K562 (cell line): Measurements from ENCODE around the gene COX6A1. TPM values are rescaled to one million over a fixed set of nuclear protein-coding genes. Genes with fewer than 3 reads are reported as not detected.

Source experiments
- C11orf30 ChIP-seq: fragments of 450-650 bp; IDR thresholded peaks from 2 replicates; pipeline ENCODE4 v1.6.1; 2016; ENCODE audit warnings: low read depth, mild to moderate bottlenecking
- CBX8 ChIP-seq: fragments of 200-600 bp; sonication (generic); IDR thresholded peaks from 2 replicates; pipeline ENCODE4 v1.6.1; 2012; ENCODE audit warnings: borderline replicate concordance, mixed run types, low read depth, mild to moderate bottlenecking, moderate library complexity, mixed read lengths, low read length, control low read depth, inconsistent platforms; ENCODE audit not compliant: poor library complexity, severe bottlenecking; ENCODE audit errors: extremely low read depth
- CLOCK ChIP-seq: fragments of 250-450 bp; sonication (Bioruptor Pico); IDR thresholded peaks from 2 replicates; pipeline ENCODE4 v1.4.0; 2020; ENCODE audit warnings: mild to moderate bottlenecking, moderate library complexity, borderline replicate concordance
- CXXC5 ChIP-seq: fragments of 250-450 bp; sonication (Bioruptor Pico); IDR thresholded peaks from 2 replicates; pipeline ENCODE4 v1.8.0; 2022; ENCODE audit warnings: inconsistent platforms, mild to moderate bottlenecking, moderate library complexity
- DLX4 ChIP-seq: fragments of 250-450 bp; sonication (Bioruptor Pico); IDR thresholded peaks from 2 replicates; pipeline ENCODE4 v1.6.1; 2021; ENCODE audit warnings: mild to moderate bottlenecking
- ETV1 ChIP-seq: fragments of 450-650 bp; conservative IDR thresholded peaks from 2 replicates; pipeline ENCODE4 v1.6.1; 2016; ENCODE audit warnings: missing genetic modification characterization, control low read depth, low read depth, missing compliant biosample characterization
- FOXJ3 ChIP-seq: sonication (generic); formaldehyde crosslinking; IDR thresholded peaks from 2 replicates; pipeline ENCODE4 v1.4.0; 2020; ENCODE audit warnings: mild to moderate bottlenecking, missing genetic modification reagents
- FOXK2 ChIP-seq, 2 experiments: fragments of 450-650 bp; IDR thresholded peaks in 1 of 2; conservative IDR thresholded peaks in 1 of 2; 2 replicates each; pipeline ENCODE4 v1.6.1; 2016; ENCODE audit warnings: low read depth in 2 of 2, mild to moderate bottlenecking in 1 of 2
- HDAC1 ChIP-seq, 2 experiments: fragments of 450-650 bp; IDR thresholded peaks; 2 replicates each; pipeline ENCODE4 v1.6.1; 2016 to 2017; ENCODE audit warnings: inconsistent platforms in 1 of 2, mild to moderate bottlenecking in 1 of 2, moderate library complexity in 1 of 2
- HDAC6 ChIP-seq: IDR thresholded peaks from 2 replicates; pipeline ENCODE4 v1.6.1; 2012; ENCODE audit warnings: low read depth, mild to moderate bottlenecking, control low read depth, inconsistent platforms, low read length, moderate library complexity
- KLF1 ChIP-seq: fragments of 450-650 bp; IDR thresholded peaks from 2 replicates; pipeline ENCODE4 v1.6.1; 2016; ENCODE audit warnings: missing genetic modification characterization, missing compliant biosample characterization
- KLF6 ChIP-seq: fragments of 250-450 bp; sonication (Bioruptor Pico); IDR thresholded peaks from 2 replicates; pipeline ENCODE4 v1.4.0; 2020; ENCODE audit warnings: mild to moderate bottlenecking, moderate library complexity, borderline replicate concordance
- MAX ChIP-seq: sonication (generic); formaldehyde crosslinking; IDR thresholded peaks from 2 replicates; pipeline ENCODE4 v1.9.0; 2022; ENCODE audit warnings: mild to moderate bottlenecking, missing genetic modification reagents
- MEIS2 ChIP-seq: fragments of 450-650 bp; IDR thresholded peaks from 2 replicates; pipeline ENCODE4 v1.6.1; 2014; ENCODE audit warnings: mild to moderate bottlenecking; ENCODE audit not compliant: partially characterized antibody
- NFRKB ChIP-seq: fragments of 450-650 bp; IDR thresholded peaks from 2 replicates; pipeline ENCODE4 v1.6.1; 2016; ENCODE audit warnings: low read depth
- POLR2AphosphoS2 ChIP-seq: IDR thresholded peaks from 2 replicates; pipeline ENCODE4 v1.6.1; 2012; ENCODE audit warnings: low read length, improper control_type of control experiment
- RB1 ChIP-seq: fragments of 450-650 bp; IDR thresholded peaks from 2 replicates; pipeline ENCODE4 v1.6.1; 2017; ENCODE audit warnings: low read depth, mild to moderate bottlenecking
- SIN3B ChIP-seq: fragments of 450-650 bp; IDR thresholded peaks from 2 replicates; pipeline ENCODE4 v1.6.1; 2017; ENCODE audit warnings: low read depth, mild to moderate bottlenecking, moderate library complexity
- SMAD2 ChIP-seq: fragments of 150-350 bp; IDR thresholded peaks from 2 replicates; pipeline ENCODE4 v1.6.1; 2014; ENCODE audit warnings: low read depth, mild to moderate bottlenecking, low read length
- SP1 ChIP-seq: sonication (generic); formaldehyde crosslinking; IDR thresholded peaks from 2 replicates; pipeline ENCODE4 v1.8.1; 2022; ENCODE audit warnings: mild to moderate bottlenecking, missing genetic modification reagents
- SRF ChIP-seq, 2 experiments: fragments of 250-450, 450-650 bp in 1 of 2; sonication (Bioruptor Pico) in 1 of 2; sonication (generic) in 1 of 2; formaldehyde crosslinking; IDR thresholded peaks; 2 replicates each; pipeline versions ENCODE4 v1.5.0 to v1.5.1; 2020 to 2022; ENCODE audit warnings: mild to moderate bottlenecking in 1 of 2, missing genetic modification reagents in 1 of 2
- TAF9B ChIP-seq: fragments of 450-650 bp; IDR thresholded peaks from 2 replicates; pipeline ENCODE4 v1.6.1; 2018; ENCODE audit warnings: mild to moderate bottlenecking; ENCODE audit not compliant: partially characterized antibody
- XRCC3 ChIP-seq: fragments of 450-650 bp; IDR thresholded peaks from 2 replicates; pipeline ENCODE4 v1.6.1; 2017; ENCODE audit warnings: mild to moderate bottlenecking, moderate library complexity
- polyA plus RNA-seq, 8 experiments: library from polyadenylated mRNA; depleted of rRNA in 4 of 8; stranded (reverse) in 5 of 8; unstranded in 3 of 8; fragments of >200 nt; fragmentation: Nextera tagmentation in 2 of 8; fragmentation: Illumina TruSeq in 1 of 8; extraction: Ambion mirVana in 2 of 8; extraction: Trizol in 1 of 8; gene quantifications; 2 replicates each; pipeline versions ENCODE4 v1.2.1 to v1.2.3, GENCODE V29; 2011 to 2014; ENCODE audit warnings: inconsistent platforms in 1 of 8, missing spikeins in 1 of 8
- total RNA-seq, 7 experiments: library from RNA; depleted of rRNA in 6 of 7; stranded (reverse); fragments of >200 nt in 6 of 7; fragmentation: Illumina TruSeq in 2 of 7; extraction: Trizol in 2 of 7; gene quantifications; 2 replicates each; pipeline versions ENCODE4 v1.2.1 to v1.2.3, GENCODE V29; 2011 to 2021; ENCODE audit warnings: low replicate concordance in 1 of 7

COX6A1 gene
- total and polyA plus RNA-seq, 9 of the 15 experiments (the other 6 are each of a cell fraction or from before 2014, with no cell fraction given), result 414 to 4,142 (median 931) TPM

- TF ChIP-seq CLOCK (no peak), SMAD2 (no peak), DLX4 (CRISPR knock-in tag) (no peak), MAX (peak; percentile 63), MEIS2 (peak; percentile 95), HDAC1 (IDR thresholded peaks at IDR 0.05) (peak in 1 of 2 experiments; percentile 80; a peak in 1 of 4 replicates), C11orf30 (peak; percentile 94), HDAC6 (no peak), ETV1 (tag) (0 out of 2 replicates have a peak, but pooled peaks have one; percentile 24), SP1 (CRISPR knock-in tag) (peak; percentile 76), CBX8 (no peak), SIN3B (peak; percentile 97), RB1 (peak; percentile 79; the same call in 1 of the 2 replicates), FOXK2 (conservative IDR thresholded peaks at IDR 0.05 in 1 of 2, IDR thresholded peaks at IDR 0.05 in 1 of 2; ENCODE audit: low read depth in 2 of 2) (peak in 1 of 2 experiments; percentile 29; a peak in 1 of 4 replicates), FOXJ3 (CRISPR knock-in tag) (no peak), KLF6 (CRISPR knock-in tag) (peak; percentile 60; the same call in 1 of the 2 replicates), NFRKB (peak; percentile 66; the same call in 1 of the 2 replicates), KLF1 (peak; percentile 86), SRF (CRISPR knock-in tag; IDR thresholded peaks at IDR 0.05) (peak in 1 of 2 experiments; percentile 83; a peak in 2 of 4 replicates), XRCC3 (no peak), POLR2AphosphoS2 (peak; percentile 78; the same call in 1 of the 2 replicates), CXXC5 (CRISPR knock-in tag) (peak; percentile 28; the same call in 1 of the 2 replicates), TAF9B (peak; percentile 91)
Observed at GRCh38 chr12:120437735-120438494, at the start of gene COX6A1 (continued).
